ENCODE measurements around the gene INPP4A. TPM values are rescaled to one million over a fixed set of nuclear protein-coding genes. Genes with fewer than 3 reads are reported as not detected.

Gene INPP4A
- polyA plus RNA-seq (2011; rRNA removed) = 12.9 and 15.3 TPM in 2 replicates
- polyA minus RNA-seq (2011; rRNA and poly(A)+ RNA removed) = 34.5 and 47.9 TPM in 2 replicates

GRCh38 chr2:98444436-98445176, at the start of gene INPP4A:
TSS of gene INPP4A (plus strand) at chr2:98444858. CDS start at chr2:98520049, 75,191 bp downstream.
- peak within 1 kb of the TSS; percentile 75 for H3K4me3 ChIP-seq (ENCODE audit: low read depth, low read length)
- ChIA-PET CTCF (interaction anchor here (0.6 kb wide), 1 partner anchor 141 kb away, joined by 6 read pairs; no protein-coding TSS in a partner anchor), POLR2A (no interaction called here)
- H3K27ac ChIP-seq (ENCODE audit: low read depth, low read length) = no peak within 1 kb of the TSS
- no peaks in the 10 kb centered on the region for H3K9me3 ChIP-seq (ENCODE audit: control insufficient read depth, insufficient read depth, low read length)
- peaks cover 2% of the 10 kb centered on the region for H3K27me3 ChIP-seq (ENCODE audit: control insufficient read depth, insufficient read depth, low read length)
- DNase-seq (ENCODE audit: low read depth, low spot score) = no peak
- no peak for TF ChIP-seq CTCF (IDR thresholded peaks at IDR 0.05; ENCODE audit: low read depth, low read length)

DNA sequence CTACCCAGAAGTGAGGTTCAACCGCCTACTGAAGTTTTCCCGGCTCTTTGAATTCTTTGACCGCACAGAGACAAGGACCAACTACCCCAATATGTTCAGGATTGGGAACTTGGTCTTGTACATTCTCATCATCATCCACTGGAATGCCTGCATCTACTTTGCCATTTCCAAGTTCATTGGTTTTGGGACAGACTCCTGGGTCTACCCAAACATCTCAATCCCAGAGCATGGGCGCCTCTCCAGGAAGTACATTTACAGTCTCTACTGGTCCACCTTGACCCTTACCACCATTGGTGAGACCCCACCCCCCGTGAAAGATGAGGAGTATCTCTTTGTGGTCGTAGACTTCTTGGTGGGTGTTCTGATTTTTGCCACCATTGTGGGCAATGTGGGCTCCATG, 48.7 kb upstream of the INPP4A start:
- DNase-seq (ENCODE audit: low read depth, low spot score) = no peak

GRCh38 chr2:98396745-98397355, 47.8 kb upstream of the INPP4A start:
- Histone ChIP-seq H3K4me3 (ENCODE audit: low read depth, low read length) (no peak overlapping the region), H3K27me3 (ENCODE audit: control insufficient read depth, insufficient read depth, low read length) (peaks cover 6% of the 10 kb centered on the region), H3K9me3 (ENCODE audit: control insufficient read depth, insufficient read depth, low read length) (no peaks in the 10 kb centered on the region), H3K27ac (ENCODE audit: low read depth, low read length) (no peak overlapping the region)
- CTCF ChIA-PET = no interaction called here
- TF ChIP-seq CTCF (IDR thresholded peaks at IDR 0.05; ENCODE audit: low read depth, low read length) = no peak
- POLR2A ChIA-PET = no interaction called here
- DNase-seq (ENCODE audit: low read depth, low spot score) = no peak

More for the DNA sequence above, 48.7 kb upstream of the INPP4A start:
- ChIA-PET POLR2A (no interaction called here), CTCF (no interaction called here)
- Histone ChIP-seq H3K27me3 (ENCODE audit: control insufficient read depth, insufficient read depth, low read length) (peaks cover 8% of the 10 kb centered on the region), H3K4me3 (ENCODE audit: low read depth, low read length) (no peak overlapping the region), H3K27ac (ENCODE audit: low read depth, low read length) (no peak overlapping the region), H3K9me3 (ENCODE audit: control insufficient read depth, insufficient read depth, low read length) (no peaks in the 10 kb centered on the region)
- no peak for TF ChIP-seq CTCF (IDR thresholded peaks at IDR 0.05; ENCODE audit: low read depth, low read length)

DNA sequence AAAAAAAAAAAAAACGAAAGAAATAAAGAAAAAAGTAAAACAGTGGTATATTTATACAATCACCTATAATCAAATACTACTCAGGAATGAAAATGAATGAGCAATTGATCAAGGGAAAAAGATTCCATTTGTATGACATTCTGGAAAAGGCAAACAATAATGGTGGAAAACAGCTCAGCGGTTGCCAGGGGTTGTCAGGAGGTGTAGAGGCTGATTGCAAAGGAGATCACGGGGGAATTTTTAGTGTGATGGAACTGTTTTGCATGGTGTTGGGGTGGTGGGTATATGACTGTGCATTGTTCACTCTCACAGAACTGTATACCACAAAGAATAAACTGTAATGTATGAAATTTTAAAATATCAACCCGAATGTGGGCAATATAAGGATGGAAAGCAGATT, 45.5 kb upstream of the INPP4A start:
- CTCF ChIA-PET = interaction anchor here (0.9 to 1.6 kb wide), 2 partner anchors 14 to 699 kb away, joined by 4 read pairs; no protein-coding TSS in a partner anchor
- DNase-seq (ENCODE audit: low read depth, low spot score) = no peak

More for the DNA sequence above, 45.5 kb upstream of the INPP4A start:
- TF ChIP-seq CTCF (IDR thresholded peaks at IDR 0.05; ENCODE audit: low read depth, low read length) = no peak
- H3K9me3 ChIP-seq (ENCODE audit: control insufficient read depth, insufficient read depth, low read length) = no peaks in the 10 kb centered on the region
- peaks cover 5% of the 10 kb centered on the region for H3K27me3 ChIP-seq (ENCODE audit: control insufficient read depth, insufficient read depth, low read length)
- no peak overlapping the region for H3K27ac ChIP-seq (ENCODE audit: low read depth, low read length)
- no peak overlapping the region for H3K4me3 ChIP-seq (ENCODE audit: low read depth, low read length)
- POLR2A ChIA-PET = no interaction called here

All from AG04450 (cell line).